PC-9 (cell line): ENCODE results near the gene RSPH9.

ENCODE experiments used
- EZH2 ChIP-seq: fragments of 200-600 bp; sonication (generic); IDR thresholded peaks from 2 replicates; pipeline ENCODE4 v1.8.0; 2017; ENCODE audit warnings: antibody characterized with exemption, low read depth
- TF ChIP-seq, protein P1 (sequence below): fragments of 200-600 bp; sonication (generic); conservative IDR thresholded peaks from 2 replicates; pipeline ENCODE4 v1.6.1; 2017; ENCODE audit warnings: mixed run types, antibody characterized with exemption, mild to moderate bottlenecking, moderate library complexity

DNA sequence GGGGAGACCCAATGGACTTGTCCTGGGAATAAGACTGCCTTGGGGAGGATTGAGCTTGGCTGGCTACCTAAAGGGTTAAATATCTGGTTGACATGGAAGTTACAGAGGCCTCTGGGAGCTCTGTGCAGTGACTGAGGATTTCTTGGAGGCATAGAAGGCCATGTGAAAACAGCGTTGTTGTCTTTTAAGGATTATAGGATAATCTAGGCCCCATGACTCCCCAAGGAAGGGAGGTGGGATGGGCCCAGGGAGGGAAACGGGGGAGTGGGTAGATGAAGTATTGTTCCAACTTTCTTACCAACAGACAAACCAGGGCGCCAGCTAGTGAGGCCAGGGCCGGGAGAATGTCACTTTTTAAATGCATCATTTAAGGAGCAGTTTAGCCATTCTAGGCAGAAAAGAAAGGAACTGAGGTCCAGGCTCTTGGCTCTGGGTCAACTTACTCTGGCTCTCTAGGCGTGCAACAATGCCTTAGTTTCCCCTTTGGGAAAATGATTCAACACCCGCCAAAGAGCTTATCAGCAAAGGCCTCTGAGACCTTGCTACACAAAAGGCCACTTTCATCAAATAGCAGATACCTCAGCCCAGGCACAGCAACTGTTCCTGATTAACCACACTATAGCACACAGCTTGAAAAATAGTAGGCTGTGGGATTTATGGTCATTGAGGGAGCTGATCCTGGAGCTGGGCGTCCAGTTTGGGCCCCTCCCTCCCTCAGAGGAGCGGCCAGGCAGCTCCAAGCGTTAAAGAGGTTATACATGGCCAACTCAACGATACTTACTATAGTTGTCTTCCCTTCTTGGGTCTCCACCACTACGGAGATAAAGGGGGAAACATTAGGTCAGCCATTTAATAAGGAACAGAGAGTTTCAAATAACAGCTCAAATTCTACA lies 35.7 kb downstream of the RSPH9 start:
- TF ChIP-seq, protein P1, sequence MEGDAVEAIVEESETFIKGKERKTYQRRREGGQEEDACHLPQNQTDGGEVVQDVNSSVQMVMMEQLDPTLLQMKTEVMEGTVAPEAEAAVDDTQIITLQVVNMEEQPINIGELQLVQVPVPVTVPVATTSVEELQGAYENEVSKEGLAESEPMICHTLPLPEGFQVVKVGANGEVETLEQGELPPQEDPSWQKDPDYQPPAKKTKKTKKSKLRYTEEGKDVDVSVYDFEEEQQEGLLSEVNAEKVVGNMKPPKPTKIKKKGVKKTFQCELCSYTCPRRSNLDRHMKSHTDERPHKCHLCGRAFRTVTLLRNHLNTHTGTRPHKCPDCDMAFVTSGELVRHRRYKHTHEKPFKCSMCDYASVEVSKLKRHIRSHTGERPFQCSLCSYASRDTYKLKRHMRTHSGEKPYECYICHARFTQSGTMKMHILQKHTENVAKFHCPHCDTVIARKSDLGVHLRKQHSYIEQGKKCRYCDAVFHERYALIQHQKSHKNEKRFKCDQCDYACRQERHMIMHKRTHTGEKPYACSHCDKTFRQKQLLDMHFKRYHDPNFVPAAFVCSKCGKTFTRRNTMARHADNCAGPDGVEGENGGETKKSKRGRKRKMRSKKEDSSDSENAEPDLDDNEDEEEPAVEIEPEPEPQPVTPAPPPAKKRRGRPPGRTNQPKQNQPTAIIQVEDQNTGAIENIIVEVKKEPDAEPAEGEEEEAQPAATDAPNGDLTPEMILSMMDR, result no peak
- no peak for TF ChIP-seq EZH2
